HEK293 (cell line): ENCODE data around the gene LGALS12.

ENCODE experiments used
- CTCF ChIA-PET: fragments of 350-600 bp; formaldehyde crosslinking; extraction: SDS; loops from one replicate; lab custom pipeline; 2021; ENCODE audit warnings: antibody characterized with exemption; lab: Yijun Ruan, JAX
- POLR2A ChIA-PET: fragments of 300-600 bp; formaldehyde crosslinking; extraction: SDS; loops from one replicate; lab custom pipeline; 2020; ENCODE audit warnings: antibody characterized with exemption, inconsistent platforms; lab: Yijun Ruan, JAX
- H3K27ac ChIP-seq: fragments of 200-500 bp; sonication (Bioruptor generic); 2 replicates; pipeline ENCODE4 v1.5.1; 2014; ENCODE audit warnings: low read depth, low read length, control low read depth, inconsistent platforms; ENCODE audit errors: extremely low read depth
- H3K36me3 ChIP-seq, 2 experiments: fragments of 200-500 bp in 1 of 2; sonication (Bioruptor generic) in 1 of 2; 1 replicate in 1 of 2; 2 replicates in 1 of 2; pipeline ENCODE4 v1.5.1; 2014 to 2017; ENCODE audit warnings: inconsistent platforms in 2 of 2, low read length in 2 of 2; ENCODE audit not compliant: control insufficient read depth in 2 of 2, insufficient read depth in 1 of 2
- H3K4me1 ChIP-seq: fragments of 200-500 bp; sonication (Bioruptor generic); 2 replicates; pipeline ENCODE4 v1.5.1; 2014; ENCODE audit warnings: mild to moderate bottlenecking, low read length, inconsistent platforms; ENCODE audit not compliant: control insufficient read depth, insufficient read depth
- H3K4me3 ChIP-seq: 2 replicates; pipeline ENCODE4 v1.5.1; 2011; ENCODE audit warnings: low read depth, mild to moderate bottlenecking, control low read depth, low read length, moderate library complexity
- H3K9me3 ChIP-seq: fragments of 200-500 bp; sonication (Bioruptor generic); 2 replicates; pipeline ENCODE4 v1.5.1; 2014; ENCODE audit warnings: low read depth, low read length, inconsistent platforms; ENCODE audit not compliant: control insufficient read depth, insufficient read depth
- GLI4 ChIP-seq: fragments of 450-650 bp; formaldehyde crosslinking; IDR thresholded peaks from 2 replicates; pipeline ENCODE4 v1.5.1; 2016; ENCODE audit warnings: missing biosample characterization, missing genetic modification characterization
- KLF7 ChIP-seq: fragments of 450-650 bp; formaldehyde crosslinking; IDR thresholded peaks from 2 replicates; pipeline ENCODE4 v1.5.1; 2016; ENCODE audit warnings: missing biosample characterization, missing genetic modification characterization, borderline replicate concordance
- MZF1 ChIP-seq: fragments of 450-650 bp; formaldehyde crosslinking; IDR thresholded peaks from 2 replicates; pipeline ENCODE4 v1.5.1; 2017; ENCODE audit warnings: missing biosample characterization, missing genetic modification characterization, borderline replicate concordance
- TCF7L2 ChIP-seq: IDR thresholded peaks from 2 replicates; pipeline ENCODE4 v1.6.1; 2011; ENCODE audit warnings: low read depth, mild to moderate bottlenecking, inconsistent platforms, low read length, moderate library complexity, borderline replicate concordance
- ZBTB11 ChIP-seq: fragments of 450-650 bp; formaldehyde crosslinking; conservative IDR thresholded peaks from 2 replicates; pipeline ENCODE4 v1.5.1; 2016; ENCODE audit warnings: low read depth, missing biosample characterization, missing genetic modification characterization
- ZBTB48 ChIP-seq: fragments of 450-650 bp; formaldehyde crosslinking; IDR thresholded peaks from 2 replicates; pipeline ENCODE4 v1.5.1; 2016; ENCODE audit warnings: missing biosample characterization, missing genetic modification characterization
- ZBTB8A ChIP-seq: fragments of 450-650 bp; formaldehyde crosslinking; IDR thresholded peaks from 2 replicates; pipeline ENCODE4 v1.5.1; 2016; ENCODE audit warnings: missing biosample characterization, missing genetic modification characterization
- ZFP37 ChIP-seq: fragments of 450-650 bp; formaldehyde crosslinking; IDR thresholded peaks from 2 replicates; pipeline ENCODE4 v1.5.1; 2016; ENCODE audit warnings: missing biosample characterization, missing genetic modification characterization
- ZNF19 ChIP-seq: fragments of 450-650 bp; formaldehyde crosslinking; IDR thresholded peaks from 2 replicates; pipeline ENCODE4; 2016; ENCODE audit warnings: missing biosample characterization, missing genetic modification characterization, low read depth
- ZNF274 ChIP-seq, 2 experiments: fragments of 200-500 bp in 1 of 2; fragments of 450-650 bp in 1 of 2; sonication (Bioruptor generic) in 1 of 2; formaldehyde crosslinking in 1 of 2; IDR thresholded peaks; 2 replicates each; pipeline versions ENCODE4 v1.5.1 to v1.6.1; 2014 to 2016; ENCODE audit warnings: borderline replicate concordance in 1 of 2, inconsistent platforms in 1 of 2, low read length in 1 of 2, missing biosample characterization in 1 of 2, missing genetic modification characterization in 1 of 2
- ZNF366 ChIP-seq: fragments of 450-650 bp; formaldehyde crosslinking; conservative IDR thresholded peaks from 2 replicates; pipeline ENCODE4 v1.5.1; 2016; ENCODE audit warnings: missing biosample characterization, missing genetic modification characterization
- ZNF623 ChIP-seq: fragments of 450-650 bp; formaldehyde crosslinking; IDR thresholded peaks from 2 replicates; pipeline ENCODE4 v1.5.1; 2016; ENCODE audit warnings: missing biosample characterization, missing genetic modification characterization
- ZNF792 ChIP-seq: fragments of 450-650 bp; formaldehyde crosslinking; IDR thresholded peaks from 2 replicates; pipeline ENCODE4 v1.5.1; 2016; ENCODE audit warnings: missing biosample characterization, missing genetic modification characterization
- ZSCAN30 ChIP-seq: fragments of 450-650 bp; IDR thresholded peaks from 2 replicates; pipeline ENCODE4 v1.5.1; 2018; ENCODE audit warnings: missing biosample characterization, mild to moderate bottlenecking, missing genetic modification characterization, moderate library complexity
- TF ChIP-seq, protein P1 (sequence below): fragments of 450-650 bp; formaldehyde crosslinking; IDR thresholded peaks from 2 replicates; pipeline ENCODE4 v1.5.1; 2016; ENCODE audit warnings: missing biosample characterization, missing genetic modification characterization, low read depth
- TF ChIP-seq, protein P2 (sequence below): fragments of 450-650 bp; formaldehyde crosslinking; IDR thresholded peaks from 2 replicates; pipeline ENCODE4 v1.5.1; 2016; ENCODE audit warnings: missing biosample characterization, missing genetic modification characterization

LGALS12 gene

GRCh38 chr11:63511048-63511748, 5.3 kb downstream of the LGALS12 start (continued):
- TF ChIP-seq, protein P1, sequence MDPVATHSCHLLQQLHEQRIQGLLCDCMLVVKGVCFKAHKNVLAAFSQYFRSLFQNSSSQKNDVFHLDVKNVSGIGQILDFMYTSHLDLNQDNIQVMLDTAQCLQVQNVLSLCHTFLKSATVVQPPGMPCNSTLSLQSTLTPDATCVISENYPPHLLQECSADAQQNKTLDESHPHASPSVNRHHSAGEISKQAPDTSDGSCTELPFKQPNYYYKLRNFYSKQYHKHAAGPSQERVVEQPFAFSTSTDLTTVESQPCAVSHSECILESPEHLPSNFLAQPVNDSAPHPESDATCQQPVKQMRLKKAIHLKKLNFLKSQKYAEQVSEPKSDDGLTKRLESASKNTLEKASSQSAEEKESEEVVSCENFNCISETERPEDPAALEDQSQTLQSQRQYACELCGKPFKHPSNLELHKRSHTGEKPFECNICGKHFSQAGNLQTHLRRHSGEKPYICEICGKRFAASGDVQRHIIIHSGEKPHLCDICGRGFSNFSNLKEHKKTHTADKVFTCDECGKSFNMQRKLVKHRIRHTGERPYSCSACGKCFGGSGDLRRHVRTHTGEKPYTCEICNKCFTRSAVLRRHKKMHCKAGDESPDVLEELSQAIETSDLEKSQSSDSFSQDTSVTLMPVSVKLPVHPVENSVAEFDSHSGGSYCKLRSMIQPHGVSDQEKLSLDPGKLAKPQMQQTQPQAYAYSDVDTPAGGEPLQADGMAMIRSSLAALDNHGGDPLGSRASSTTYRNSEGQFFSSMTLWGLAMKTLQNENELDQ = no peak
- TF ChIP-seq ZSCAN30 (no peak), TCF7L2 (no peak), ZFP37 (tag by site-specific recombination) (no peak), ZNF274 (IDR thresholded peaks at IDR 0.05; ENCODE audit: low read length) (no peak), ZNF274 (tag by site-specific recombination; IDR thresholded peaks at IDR 0.05; ENCODE audit: borderline replicate concordance) (no peak), MZF1 (tag by site-specific recombination) (no peak)
- TF ChIP-seq, protein P2, sequence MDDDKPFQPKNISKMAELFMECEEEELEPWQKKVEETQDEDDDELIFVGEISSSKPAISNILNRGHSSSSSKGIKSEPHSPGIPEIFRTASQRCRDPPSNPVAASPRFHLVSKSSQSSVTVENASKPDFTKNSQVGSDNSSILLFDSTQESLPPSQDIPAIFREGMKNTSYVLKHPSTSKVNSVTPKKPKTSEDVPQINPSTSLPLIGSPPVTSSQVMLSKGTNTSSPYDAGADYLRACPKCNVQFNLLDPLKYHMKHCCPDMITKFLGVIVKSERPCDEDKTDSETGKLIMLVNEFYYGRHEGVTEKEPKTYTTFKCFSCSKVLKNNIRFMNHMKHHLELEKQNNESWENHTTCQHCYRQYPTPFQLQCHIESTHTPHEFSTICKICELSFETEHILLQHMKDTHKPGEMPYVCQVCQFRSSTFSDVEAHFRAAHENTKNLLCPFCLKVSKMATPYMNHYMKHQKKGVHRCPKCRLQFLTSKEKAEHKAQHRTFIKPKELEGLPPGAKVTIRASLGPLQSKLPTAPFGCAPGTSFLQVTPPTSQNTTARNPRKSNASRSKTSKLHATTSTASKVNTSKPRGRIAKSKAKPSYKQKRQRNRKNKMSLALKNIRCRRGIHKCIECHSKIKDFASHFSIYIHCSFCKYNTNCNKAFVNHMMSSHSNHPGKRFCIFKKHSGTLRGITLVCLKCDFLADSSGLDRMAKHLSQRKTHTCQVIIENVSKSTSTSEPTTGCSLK = no peak

GRCh38 chr11:63512816-63513215, 6.9 kb downstream of the LGALS12 start:
- POLR2A ChIA-PET = no interaction called here
- H3K27ac ChIP-seq = no peak overlapping the region
- TF ChIP-seq ZBTB48 (tag by site-specific recombination) (no peak), KLF7 (tag by site-specific recombination) (no peak), ZBTB8A (tag by site-specific recombination) (no peak), GLI4 (tag by site-specific recombination) (no peak), ZNF792 (tag by site-specific recombination) (no peak), ZNF366 (tag by site-specific recombination) (no peak), ZNF623 (tag by site-specific recombination) (no peak)
- TF ChIP-seq, all 188 proteins: peak for 0
- Histone ChIP-seq H3K9me3 (no peaks in the 10 kb centered on the region), H3K4me1 (no peaks in the 10 kb centered on the region), H3K36me3 (no peaks in the 10 kb centered on the region), H3K4me3 (no peak overlapping the region)
- CTCF ChIA-PET = no interaction called here

DNA sequence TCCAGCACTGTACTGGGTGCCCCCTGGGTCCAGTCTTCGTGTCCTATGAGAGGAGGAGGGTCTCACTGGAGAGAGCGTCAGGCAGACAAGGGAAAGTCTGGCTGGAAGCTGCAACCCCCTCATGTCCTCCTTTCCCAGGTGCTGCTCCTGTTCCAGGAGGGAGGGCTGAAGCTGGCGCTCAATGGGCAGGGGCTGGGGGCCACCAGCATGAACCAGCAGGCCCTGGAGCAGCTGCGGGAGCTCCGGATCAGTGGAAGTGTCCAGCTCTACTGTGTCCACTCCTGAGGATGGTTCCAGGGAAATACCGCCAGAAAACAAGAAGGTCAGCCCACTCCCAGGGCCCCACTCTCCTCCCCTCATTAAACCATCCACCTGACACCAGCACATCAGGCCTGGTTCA, 10.2 kb downstream of the LGALS12 start:
- ChIA-PET POLR2A (no interaction called here), CTCF (no interaction called here)
- TF ChIP-seq ZBTB11 (tag by site-specific recombination) (no peak), ZNF19 (tag by site-specific recombination) (no peak)
- Histone ChIP-seq H3K4me1 (no peaks in the 10 kb centered on the region), H3K4me3 (no peak overlapping the region), H3K27ac (no peak overlapping the region), H3K9me3 (no peaks in the 10 kb centered on the region), H3K36me3 (no peaks in the 10 kb centered on the region)
